ENCODE measurements around the gene PTGIR.

- TF ChIP-seq EZH2 (IDR thresholded peaks at IDR 0.05) (no peak), POLR2AphosphoS5 (IDR thresholded peaks at IDR 0.05; ENCODE audit: borderline replicate concordance, low read depth, low read length) (no peak), FOXP2 (optimal IDR thresholded peaks at IDR 0.05; ENCODE audit: control extremely low read depth, extremely low read length, insufficient read depth) (no peak)
These were observed 45.5 kb downstream of the PTGIR start for GRCh38 chr19:46579361-46579879.

Measured in SK-N-MC (cell line).